GM18868 (cell line): Measurements from ENCODE around the gene INPP4B.

Experiments
- ATAC-seq: cut with Tn5 transposase; IDR thresholded peaks from one replicate; pipeline ENCODE4 v1.9.1; 2021; ENCODE audit warnings: mild to moderate bottlenecking, moderate library complexity; ENCODE audit not compliant: unreplicated experiment

INPP4B gene

GRCh38 chr4:142267101-142267500, 579.0 kb downstream of the INPP4B start:
- no peak for ATAC-seq

- ATAC-seq = no peak
Observed at GRCh38 chr4:142265946-142266345, 580.2 kb downstream of the INPP4B start.

- peak; percentile 70 for ATAC-seq
Observed at GRCh38 chr4:142265536-142265935, 580.6 kb downstream of the INPP4B start.

- ATAC-seq = peak; percentile 79
Observed at GRCh38 chr4:142264961-142265360, 581.1 kb downstream of the INPP4B start.

GRCh38 chr4:142262956-142263355, 583.1 kb downstream of the INPP4B start:
- no peak for ATAC-seq

- ATAC-seq = no peak
Observed at GRCh38 chr4:142248946-142249345, 597.2 kb downstream of the INPP4B start.

- no peak for ATAC-seq
Observed at GRCh38 chr4:142243255-142243654, 602.8 kb downstream of the INPP4B start.

GRCh38 chr4:142242156-142242555, 603.9 kb downstream of the INPP4B start:
- no peak for ATAC-seq

- ATAC-seq = no peak
Observed at GRCh38 chr4:142238589-142238988, 607.5 kb downstream of the INPP4B start.

GRCh38 chr4:142236268-142236667, 609.8 kb downstream of the INPP4B start:
- no peak for ATAC-seq

GRCh38 chr4:142231787-142232186, 614.3 kb downstream of the INPP4B start:
- ATAC-seq = no peak

- ATAC-seq = no peak
Observed at GRCh38 chr4:142230991-142231390, 615.1 kb downstream of the INPP4B start.

- ATAC-seq = no peak
Observed at GRCh38 chr4:142226014-142226413, 620.1 kb downstream of the INPP4B start.

GRCh38 chr4:142222127-142222526, 624.0 kb downstream of the INPP4B start:
- ATAC-seq = no peak

GRCh38 chr4:142218726-142219125, 627.4 kb downstream of the INPP4B start:
- ATAC-seq = no peak

- ATAC-seq = no peak
Observed at GRCh38 chr4:142211444-142211843, 634.7 kb downstream of the INPP4B start.

GRCh38 chr4:142203505-142203904, 642.6 kb downstream of the INPP4B start:
- ATAC-seq = no peak

GRCh38 chr4:142202404-142203332, 643.4 kb downstream of the INPP4B start:
- peak; percentile 88 for ATAC-seq

GRCh38 chr4:142201041-142201440, 645.1 kb downstream of the INPP4B start:
- no peak for ATAC-seq

- no peak for ATAC-seq
Observed at GRCh38 chr4:142194905-142195304, 651.2 kb downstream of the INPP4B start.

- no peak for ATAC-seq
Observed at GRCh38 chr4:142191901-142192300, 654.2 kb downstream of the INPP4B start.

- no peak for ATAC-seq
Observed at GRCh38 chr4:142181021-142181420, 665.1 kb downstream of the INPP4B start.

- ATAC-seq = no peak
Observed at GRCh38 chr4:142169216-142169615, 676.9 kb downstream of the INPP4B start.
